ENCODE measurements around the gene MCAM. TPM values are rescaled to one million over a fixed set of nuclear protein-coding genes. Genes with fewer than 3 reads are reported as not detected.

MCAM gene
- total RNA-seq, 1 donor from 2014 or later = 10.3 TPM

DNA sequence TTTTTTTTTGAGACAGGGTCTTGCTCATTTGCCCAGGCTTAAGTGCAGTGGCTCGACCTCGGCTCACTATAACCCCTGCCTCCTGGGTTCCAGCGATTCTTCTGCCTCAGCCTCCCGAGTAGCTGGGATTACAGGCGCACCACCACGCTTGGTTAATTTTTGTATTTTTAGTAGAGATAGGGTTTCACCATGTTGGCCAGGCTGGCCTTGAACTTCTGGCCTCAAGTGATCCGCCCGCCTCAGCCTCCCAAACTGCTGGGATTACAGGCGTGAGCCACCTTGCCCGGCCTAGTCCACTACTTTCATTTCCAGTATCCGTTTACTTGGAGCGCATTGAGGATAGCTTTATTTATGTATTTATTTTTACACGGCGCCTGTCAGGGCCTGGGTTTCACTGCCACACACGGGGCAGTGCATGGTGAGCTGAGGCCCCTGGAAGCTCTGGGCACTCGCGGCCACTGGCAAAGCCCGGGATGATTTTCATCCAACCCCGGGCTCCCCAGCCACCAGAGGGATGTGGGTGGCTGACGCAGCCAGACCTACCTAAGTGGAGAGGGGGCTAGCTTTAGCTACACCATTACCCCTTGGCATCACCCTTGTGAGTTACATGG is 6.1 kb upstream of the MCAM start:
- Mint-ChIP-seq H3K4me1 (ENCODE audit: unreplicated experiment) (peaks cover 27% of the 10 kb centered on the region), H3K27ac (no peak overlapping the region), H3K27me3 (peaks cover 28% of the 10 kb centered on the region), H3K36me3 (no peaks in the 10 kb centered on the region), H3K9me3 (no peaks in the 10 kb centered on the region), H3K4me3 (no peak overlapping the region)
- DNase-seq (ENCODE audit: extremely low spot score, unreplicated experiment) = no peak
- no peak for TF ChIP-seq CTCF (conservative IDR thresholded peaks at IDR 0.05)

- H3K27ac Mint-ChIP-seq = no peak overlapping the region
- no peaks in the 10 kb centered on the region for H3K36me3 Mint-ChIP-seq
- TF ChIP-seq CTCF (conservative IDR thresholded peaks at IDR 0.05) = no peak
- peaks cover 27% of the 10 kb centered on the region for H3K4me1 Mint-ChIP-seq (ENCODE audit: unreplicated experiment)
- H3K27me3 Mint-ChIP-seq = peaks cover 34% of the 10 kb centered on the region
- no peak for DNase-seq (ENCODE audit: extremely low spot score, unreplicated experiment)
- H3K9me3 Mint-ChIP-seq = no peaks in the 10 kb centered on the region
- H3K4me3 Mint-ChIP-seq = no peak overlapping the region
These were observed 5.4 kb upstream of the MCAM start for GRCh38 chr11:119322360-119322739.

DNA sequence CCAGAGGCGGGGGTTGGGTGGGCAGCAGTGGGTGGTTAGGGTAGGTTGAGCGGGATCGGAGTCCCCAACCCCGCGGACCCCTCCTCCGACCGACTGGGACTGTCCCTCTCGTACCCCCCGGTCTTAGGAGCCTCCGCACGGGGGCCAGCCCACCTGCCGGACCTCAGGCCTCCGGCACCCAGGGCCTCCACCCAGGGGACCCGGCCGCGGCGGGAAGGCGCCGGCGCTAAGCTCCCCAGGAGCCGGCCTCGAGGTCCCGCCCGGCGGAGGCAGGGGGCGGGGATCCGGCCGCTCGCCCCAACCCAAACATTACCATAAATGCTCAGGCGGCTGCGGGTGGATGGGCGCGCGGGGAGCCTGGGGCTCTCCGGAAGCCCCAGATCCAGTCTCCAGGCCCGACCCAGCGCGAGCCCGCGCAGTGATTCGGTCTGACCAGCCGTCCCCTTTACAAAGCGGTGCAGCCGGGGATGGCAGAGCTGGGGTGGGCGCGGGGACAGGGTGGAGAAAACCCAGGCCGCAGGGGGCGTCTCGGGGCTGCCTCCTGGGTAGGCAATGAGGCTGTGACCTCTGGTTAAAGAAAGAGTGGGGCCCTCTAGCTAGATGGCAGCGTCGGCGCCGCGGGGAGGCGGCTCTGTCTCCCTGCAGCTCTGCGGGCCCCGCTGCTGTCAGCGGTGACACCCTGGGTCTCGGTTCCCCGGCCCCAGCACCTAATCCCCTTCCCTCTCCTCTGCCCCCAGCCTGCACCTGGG is 4.0 kb upstream of the MCAM start:
- Mint-ChIP-seq H3K36me3 (no peaks in the 10 kb centered on the region), H3K4me1 (ENCODE audit: unreplicated experiment) (peaks cover 27% of the 10 kb centered on the region), H3K27me3 (peaks cover 35% of the 10 kb centered on the region), H3K27ac (no peak overlapping the region), H3K4me3 (peak overlapping the region; percentile 83), H3K9me3 (no peaks in the 10 kb centered on the region)
- peak; percentile 75 for DNase-seq (ENCODE audit: extremely low spot score, unreplicated experiment)
- no peak for TF ChIP-seq CTCF (conservative IDR thresholded peaks at IDR 0.05)

DNA sequence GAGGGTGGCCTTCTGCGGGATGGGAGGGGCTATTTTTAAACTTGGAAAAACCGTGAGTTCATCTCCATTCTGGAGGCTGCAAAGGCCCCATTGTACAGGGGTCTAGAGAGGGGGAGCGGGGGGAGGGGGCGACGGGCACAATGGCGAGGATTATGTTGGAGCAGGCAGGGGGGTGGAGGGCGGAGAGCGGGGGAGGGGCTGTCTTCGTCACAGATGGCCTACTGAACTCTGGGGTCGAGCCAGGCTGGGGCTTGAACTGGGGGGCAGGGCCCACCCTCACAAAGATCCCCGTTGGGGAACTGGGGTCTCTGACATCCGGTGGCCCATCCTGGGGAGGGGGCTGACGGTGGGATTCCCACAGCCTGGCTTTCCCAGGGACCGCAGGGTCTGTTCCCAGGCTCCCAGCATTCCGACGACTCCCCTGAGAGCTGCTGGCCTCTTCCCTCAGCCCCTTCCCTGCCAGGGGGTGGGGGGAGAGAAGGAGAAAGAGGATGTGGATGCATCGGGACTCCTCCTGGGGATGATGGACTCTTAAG is 3.4 kb upstream of the MCAM start:
- Mint-ChIP-seq H3K36me3 (no peaks in the 10 kb centered on the region), H3K4me3 (peak overlapping the region; percentile 83), H3K9me3 (no peaks in the 10 kb centered on the region), H3K27me3 (peaks cover 40% of the 10 kb centered on the region), H3K27ac (peak overlapping the region; percentile 62), H3K4me1 (ENCODE audit: unreplicated experiment) (peaks cover 27% of the 10 kb centered on the region)
- TF ChIP-seq CTCF (conservative IDR thresholded peaks at IDR 0.05) = no peak
- DNase-seq (ENCODE audit: extremely low spot score, unreplicated experiment) = peak; percentile 72

DNA sequence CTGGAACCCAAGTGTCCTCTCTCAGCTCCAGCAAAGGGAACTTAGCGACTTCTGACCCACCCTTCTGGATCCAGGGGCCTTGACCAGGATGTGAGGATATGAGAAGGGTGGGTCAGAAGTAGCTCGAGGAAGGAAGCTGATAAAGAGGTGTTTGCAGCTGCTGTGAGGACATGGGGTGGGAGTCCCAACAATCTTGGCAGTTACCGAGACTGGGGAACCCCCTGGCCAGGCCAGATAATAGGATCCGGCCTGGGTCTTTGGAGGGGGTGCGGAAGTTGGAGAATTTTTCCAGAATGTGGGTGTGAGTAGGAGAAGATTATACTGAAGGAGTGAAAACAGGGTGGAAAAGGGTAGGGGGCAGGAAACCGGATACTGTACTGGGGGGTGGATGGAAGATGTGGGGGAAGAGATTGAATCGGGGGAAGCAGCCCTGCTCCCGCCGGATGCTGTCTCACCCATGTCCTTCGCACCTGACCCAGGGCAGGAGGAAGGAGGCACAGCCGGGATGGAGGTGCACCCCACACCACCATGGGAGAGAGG is 2.8 kb upstream of the MCAM start:
- Mint-ChIP-seq H3K27me3 (peaks cover 46% of the 10 kb centered on the region), H3K4me1 (ENCODE audit: unreplicated experiment) (peaks cover 27% of the 10 kb centered on the region), H3K27ac (peak overlapping the region; percentile 62)

More for the DNA sequence above, 2.8 kb upstream of the MCAM start:
- Mint-ChIP-seq H3K9me3 (no peaks in the 10 kb centered on the region), H3K36me3 (no peaks in the 10 kb centered on the region), H3K4me3 (peak overlapping the region; percentile 83)
- DNase-seq (ENCODE audit: extremely low spot score, unreplicated experiment) = no peak
- no peak for TF ChIP-seq CTCF (conservative IDR thresholded peaks at IDR 0.05)

Measured in type B pancreatic cell (in vitro differentiated cells).